ENCODE data around the gene TOR1AIP2.

TOR1AIP2 gene

GRCh38 chr1:179794146-179794545, 83.5 kb downstream of the TOR1AIP2 start:
- ChIA-PET POLR2A (no interaction called here), CTCF (interaction anchor here (1.0 to 1.5 kb wide), 2 partner anchors 16 kb away, joined by 3 to 9 read pairs; no protein-coding TSS in a partner anchor)
- TF ChIP-seq TARDBP (IDR thresholded peaks at IDR 0.05) = no peak
- no peak for TF ChIP-seq ELF4 (IDR thresholded peaks at IDR 0.05)
- TF ChIP-seq PKNOX1 (IDR thresholded peaks at IDR 0.05) = no peak
- DNase-seq (ENCODE audit: extremely low spot score) = no peak

GRCh38 chr1:179793281-179793680, 84.3 kb downstream of the TOR1AIP2 start:
- POLR2A ChIA-PET = no interaction called here
- no peak for DNase-seq (ENCODE audit: extremely low spot score)
- TF ChIP-seq BHLHE40 (IDR thresholded peaks at IDR 0.05; ENCODE audit: borderline replicate concordance) (no peak), TARDBP (IDR thresholded peaks at IDR 0.05) (no peak), LEF1 (IDR thresholded peaks at IDR 0.05; ENCODE audit: borderline replicate concordance) (no peak), ARNT (IDR thresholded peaks at IDR 0.05) (no peak), NFRKB (IDR thresholded peaks at IDR 0.05) (no peak), SUZ12 (IDR thresholded peaks at IDR 0.05) (no peak), CTBP1 (IDR thresholded peaks at IDR 0.05; ENCODE audit: borderline replicate concordance) (no peak), SP1 (IDR thresholded peaks at IDR 0.05) (no peak)
- CTCF ChIA-PET = interaction anchor here (1.0 to 1.7 kb wide), 2 partner anchors 17 to 22 kb away, joined by 3 to 6 read pairs; no protein-coding TSS in a partner anchor
